ENCODE data around the gene PLXNA4.

DNA sequence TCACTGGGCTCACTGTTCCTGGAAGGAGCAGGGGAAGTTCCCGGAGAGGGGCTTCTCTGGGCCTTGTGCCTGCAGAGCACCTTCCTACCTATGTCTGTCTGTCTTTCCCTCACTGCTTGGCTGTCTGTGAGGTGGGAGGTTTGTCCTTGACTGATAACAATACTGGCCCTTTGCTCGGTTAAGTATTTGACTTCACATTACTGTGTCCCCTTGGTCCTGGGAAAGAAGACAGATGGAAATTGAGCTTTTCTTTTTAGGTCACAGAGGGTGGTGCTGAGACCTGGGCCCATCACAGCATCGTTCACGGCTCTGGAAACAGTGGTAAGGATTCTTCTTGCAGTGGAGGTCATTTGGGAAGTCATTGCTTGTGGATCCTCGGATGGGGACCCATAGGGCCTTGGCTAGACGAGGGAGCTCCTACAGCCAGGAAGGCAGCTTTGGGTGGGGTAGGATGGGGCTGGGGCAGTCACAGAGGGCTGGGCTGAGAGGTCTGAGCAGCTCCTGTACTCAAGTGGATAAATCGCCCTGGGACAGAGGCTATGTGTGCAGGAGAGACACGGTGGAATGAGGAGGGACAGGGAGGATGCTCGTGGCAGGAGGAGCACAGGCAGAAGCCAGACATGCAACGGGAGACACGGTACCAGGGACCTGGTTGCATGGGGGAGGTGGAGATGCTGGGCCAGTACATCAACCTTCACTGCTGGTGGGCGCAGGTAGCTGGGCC, 450.2 kb downstream of the PLXNA4 start:
- TF ChIP-seq, protein P1, sequence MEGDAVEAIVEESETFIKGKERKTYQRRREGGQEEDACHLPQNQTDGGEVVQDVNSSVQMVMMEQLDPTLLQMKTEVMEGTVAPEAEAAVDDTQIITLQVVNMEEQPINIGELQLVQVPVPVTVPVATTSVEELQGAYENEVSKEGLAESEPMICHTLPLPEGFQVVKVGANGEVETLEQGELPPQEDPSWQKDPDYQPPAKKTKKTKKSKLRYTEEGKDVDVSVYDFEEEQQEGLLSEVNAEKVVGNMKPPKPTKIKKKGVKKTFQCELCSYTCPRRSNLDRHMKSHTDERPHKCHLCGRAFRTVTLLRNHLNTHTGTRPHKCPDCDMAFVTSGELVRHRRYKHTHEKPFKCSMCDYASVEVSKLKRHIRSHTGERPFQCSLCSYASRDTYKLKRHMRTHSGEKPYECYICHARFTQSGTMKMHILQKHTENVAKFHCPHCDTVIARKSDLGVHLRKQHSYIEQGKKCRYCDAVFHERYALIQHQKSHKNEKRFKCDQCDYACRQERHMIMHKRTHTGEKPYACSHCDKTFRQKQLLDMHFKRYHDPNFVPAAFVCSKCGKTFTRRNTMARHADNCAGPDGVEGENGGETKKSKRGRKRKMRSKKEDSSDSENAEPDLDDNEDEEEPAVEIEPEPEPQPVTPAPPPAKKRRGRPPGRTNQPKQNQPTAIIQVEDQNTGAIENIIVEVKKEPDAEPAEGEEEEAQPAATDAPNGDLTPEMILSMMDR (IDR thresholded peaks at IDR 0.05; ENCODE audit: insufficient read depth, low read length), result no peak
- TF ChIP-seq GABPA (IDR thresholded peaks at IDR 0.05; ENCODE audit: low read depth) (no peak), POLR2AphosphoS5 (IDR thresholded peaks at IDR 0.05; ENCODE audit: low read depth) (no peak)
- TF ChIP-seq, protein P2, sequence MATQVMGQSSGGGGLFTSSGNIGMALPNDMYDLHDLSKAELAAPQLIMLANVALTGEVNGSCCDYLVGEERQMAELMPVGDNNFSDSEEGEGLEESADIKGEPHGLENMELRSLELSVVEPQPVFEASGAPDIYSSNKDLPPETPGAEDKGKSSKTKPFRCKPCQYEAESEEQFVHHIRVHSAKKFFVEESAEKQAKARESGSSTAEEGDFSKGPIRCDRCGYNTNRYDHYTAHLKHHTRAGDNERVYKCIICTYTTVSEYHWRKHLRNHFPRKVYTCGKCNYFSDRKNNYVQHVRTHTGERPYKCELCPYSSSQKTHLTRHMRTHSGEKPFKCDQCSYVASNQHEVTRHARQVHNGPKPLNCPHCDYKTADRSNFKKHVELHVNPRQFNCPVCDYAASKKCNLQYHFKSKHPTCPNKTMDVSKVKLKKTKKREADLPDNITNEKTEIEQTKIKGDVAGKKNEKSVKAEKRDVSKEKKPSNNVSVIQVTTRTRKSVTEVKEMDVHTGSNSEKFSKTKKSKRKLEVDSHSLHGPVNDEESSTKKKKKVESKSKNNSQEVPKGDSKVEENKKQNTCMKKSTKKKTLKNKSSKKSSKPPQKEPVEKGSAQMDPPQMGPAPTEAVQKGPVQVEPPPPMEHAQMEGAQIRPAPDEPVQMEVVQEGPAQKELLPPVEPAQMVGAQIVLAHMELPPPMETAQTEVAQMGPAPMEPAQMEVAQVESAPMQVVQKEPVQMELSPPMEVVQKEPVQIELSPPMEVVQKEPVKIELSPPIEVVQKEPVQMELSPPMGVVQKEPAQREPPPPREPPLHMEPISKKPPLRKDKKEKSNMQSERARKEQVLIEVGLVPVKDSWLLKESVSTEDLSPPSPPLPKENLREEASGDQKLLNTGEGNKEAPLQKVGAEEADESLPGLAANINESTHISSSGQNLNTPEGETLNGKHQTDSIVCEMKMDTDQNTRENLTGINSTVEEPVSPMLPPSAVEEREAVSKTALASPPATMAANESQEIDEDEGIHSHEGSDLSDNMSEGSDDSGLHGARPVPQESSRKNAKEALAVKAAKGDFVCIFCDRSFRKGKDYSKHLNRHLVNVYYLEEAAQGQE (IDR thresholded peaks at IDR 0.05; ENCODE audit: insufficient replicate concordance, low read depth), result no peak
